ENCODE measurements around the gene BEGAIN.

GRCh38 chr14:100562751-100563150 is 24.5 kb downstream of the BEGAIN start:
- TF ChIP-seq CTCF (IDR thresholded peaks at IDR 0.05 in 8 of 11, conservative IDR thresholded peaks at IDR 0.05 in 3 of 11) (no peak), POLR2A (IDR thresholded peaks at IDR 0.05) (no peak)

Measured in spleen (tissue), 7 donors.